Stimulated activated naive CD4-positive, alpha-beta T cell treated with Interleukin-2 at 50 U/mL for 16 hours (primary cell): ENCODE results near the gene MKI67.
"Not testable (repeated sequence)": the region's sequence is repeated elsewhere in the genome, so short reads cannot be mapped to it uniquely, and the experiment has no call there.

Experiments
- DNase-seq: peaks from one replicate; lab custom pipeline; 2025; lab: John Stamatoyannopoulos, UW

The MKI67 gene

DNA sequence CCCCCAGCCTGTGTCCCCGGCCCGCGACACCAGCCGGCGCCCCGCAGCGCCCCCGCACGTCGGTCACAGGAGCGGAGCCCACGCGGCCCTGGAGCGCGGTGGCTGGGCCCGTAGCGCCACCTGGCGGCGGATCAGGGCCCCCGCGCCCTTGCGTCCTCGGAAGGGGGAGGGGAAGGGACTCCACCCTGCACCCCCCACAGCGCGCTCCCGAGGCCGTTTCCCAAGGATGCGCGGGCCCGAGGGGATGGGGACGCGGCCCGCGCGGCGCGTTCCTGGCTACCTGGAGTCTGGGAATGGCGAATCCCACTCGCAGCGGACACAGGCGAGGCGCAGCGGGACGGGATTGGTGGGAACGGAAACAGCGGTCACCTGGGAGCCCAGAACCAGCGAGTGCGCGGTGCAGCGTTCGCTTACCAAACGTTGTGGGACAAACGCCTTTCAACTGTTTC, 23.8 kb upstream of the MKI67 start:
- DNase-seq: peak; percentile 71

DNA sequence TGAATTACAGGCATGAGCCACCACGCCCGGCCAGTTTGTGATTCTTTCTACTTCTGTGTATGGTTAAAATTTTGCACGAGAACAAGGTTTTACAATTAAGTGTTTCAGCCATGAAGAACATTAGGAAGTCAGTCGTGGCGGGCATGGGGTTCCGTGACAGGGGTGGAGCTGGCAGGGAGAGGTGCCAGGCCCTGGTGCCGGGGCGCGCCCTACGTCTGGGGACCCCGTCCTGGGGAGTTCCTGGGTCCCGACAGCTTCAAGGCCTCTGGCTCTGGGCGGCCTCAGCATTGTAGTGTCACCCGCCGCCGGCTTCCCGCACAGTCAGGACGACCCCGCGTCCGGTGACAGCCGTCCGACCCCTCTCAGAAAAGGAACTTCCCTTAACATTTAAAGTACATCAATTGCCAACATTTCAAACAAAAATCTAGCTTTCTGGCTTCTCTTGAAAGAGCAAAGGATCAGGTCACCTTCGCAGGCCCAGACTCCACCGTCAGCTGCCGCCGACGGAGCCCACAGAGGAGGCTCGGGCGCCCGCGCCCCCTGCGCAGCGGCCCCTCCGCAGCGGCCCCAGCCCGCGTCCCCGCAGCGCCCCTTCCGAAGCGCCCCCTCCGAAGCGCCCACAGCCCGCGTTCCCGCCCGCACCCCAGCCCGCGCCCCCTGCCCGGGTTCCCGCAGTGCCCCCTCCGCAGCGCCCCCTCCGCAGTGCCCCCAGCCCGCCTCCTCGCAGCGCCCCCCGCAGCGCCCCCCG, 23.2 kb upstream of the MKI67 start:
- DNase-seq: no peak

DNA sequence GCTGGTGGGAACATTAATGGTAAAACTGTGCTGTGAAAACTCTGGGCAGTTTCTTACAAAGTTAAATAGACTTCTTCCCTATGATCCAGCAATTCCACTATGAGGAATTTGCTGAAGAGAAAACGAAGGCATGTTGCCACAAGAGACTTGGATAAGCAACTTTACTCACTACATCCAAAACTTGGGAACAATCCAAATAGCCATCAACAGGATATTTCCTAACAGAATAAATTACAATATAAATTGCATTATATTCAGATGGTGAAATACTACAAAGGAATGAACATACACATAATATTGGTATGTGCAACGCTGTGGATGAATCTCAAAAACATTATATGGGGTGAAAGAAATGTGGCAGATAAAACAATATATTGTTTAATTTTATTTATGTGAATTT, 21.4 kb upstream of the MKI67 start:
- no peak for DNase-seq

DNA sequence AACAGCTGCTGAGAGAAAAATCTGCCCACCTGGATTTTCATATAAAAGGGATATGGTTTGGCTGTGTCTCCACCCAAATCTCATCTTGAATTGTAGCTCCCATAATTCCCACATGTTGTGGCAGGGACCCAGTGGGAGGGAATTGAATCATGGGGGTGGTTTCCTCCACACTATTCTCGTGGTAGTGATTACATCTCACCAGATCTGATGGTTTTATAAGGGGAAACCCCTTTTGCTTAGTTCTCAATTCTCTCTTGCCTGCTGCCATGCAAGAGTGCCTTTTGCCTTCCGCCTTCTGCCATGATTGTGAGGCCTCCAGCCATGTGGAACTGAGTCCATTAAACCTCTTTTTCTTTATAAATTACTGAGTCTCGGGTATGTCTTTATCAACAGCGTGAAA, 20.8 kb upstream of the MKI67 start:
- DNase-seq: no peak

DNA sequence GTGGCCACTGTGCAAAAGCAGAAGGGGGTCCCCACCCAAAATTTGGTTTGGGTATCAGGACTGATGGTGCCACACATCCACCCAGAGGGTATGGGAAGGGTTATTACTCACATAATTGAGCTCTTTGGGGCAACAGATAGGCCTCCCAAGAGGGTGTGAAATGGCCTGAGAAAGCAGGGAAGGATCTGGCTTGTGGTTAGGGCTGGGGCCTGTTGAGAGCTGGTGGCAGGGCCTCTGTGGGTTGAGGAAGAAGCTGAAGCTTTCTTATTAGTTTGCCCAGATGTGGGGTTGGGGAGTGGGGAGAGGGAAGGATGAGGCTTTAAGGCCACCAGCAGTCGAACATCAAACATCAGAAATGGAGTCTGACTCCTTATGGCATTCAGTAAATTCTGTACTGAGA, 18.3 kb upstream of the MKI67 start:
- no peak for DNase-seq

DNA sequence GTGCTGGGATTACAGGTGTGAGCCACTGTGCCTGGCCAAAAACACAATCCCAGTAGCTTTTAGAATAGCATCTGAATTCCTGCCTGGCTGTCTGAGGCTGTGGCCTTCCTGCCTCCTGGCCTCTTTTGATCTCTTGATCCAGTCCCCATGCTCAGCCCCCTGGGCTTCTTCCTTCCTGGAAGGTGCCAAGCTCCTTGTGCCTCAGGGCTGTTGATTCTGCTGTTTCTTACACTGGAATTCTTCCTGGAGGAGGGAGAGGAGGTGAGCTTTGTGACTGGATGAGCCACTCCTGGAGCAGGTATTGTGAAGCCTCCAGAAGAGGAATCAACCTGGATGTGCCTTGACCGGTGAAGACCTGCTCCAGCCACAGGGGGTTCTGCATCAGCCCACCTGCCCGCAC, 17.3 kb upstream of the MKI67 start:
- DNase-seq: no peak

DNA sequence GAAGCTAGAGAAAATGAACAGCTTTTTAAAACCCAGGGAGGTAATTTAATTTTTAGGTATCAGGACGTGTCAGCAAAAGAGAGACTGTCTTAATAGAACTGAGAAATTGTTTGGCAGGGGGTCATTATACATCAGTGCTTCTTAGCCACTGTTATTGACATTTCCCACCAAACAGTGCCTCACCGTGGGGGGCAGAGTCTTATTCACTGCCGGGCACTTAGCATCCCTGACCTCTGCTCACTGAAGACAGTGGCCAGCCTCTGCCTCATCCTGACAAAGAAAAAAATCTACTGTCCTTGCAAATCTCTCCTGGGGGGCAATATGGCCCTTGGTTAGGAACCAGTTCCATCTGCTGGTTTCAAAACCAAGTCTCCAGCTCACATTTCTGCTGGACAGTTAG, 14.2 kb upstream of the MKI67 start:
- DNase-seq: no peak

DNA sequence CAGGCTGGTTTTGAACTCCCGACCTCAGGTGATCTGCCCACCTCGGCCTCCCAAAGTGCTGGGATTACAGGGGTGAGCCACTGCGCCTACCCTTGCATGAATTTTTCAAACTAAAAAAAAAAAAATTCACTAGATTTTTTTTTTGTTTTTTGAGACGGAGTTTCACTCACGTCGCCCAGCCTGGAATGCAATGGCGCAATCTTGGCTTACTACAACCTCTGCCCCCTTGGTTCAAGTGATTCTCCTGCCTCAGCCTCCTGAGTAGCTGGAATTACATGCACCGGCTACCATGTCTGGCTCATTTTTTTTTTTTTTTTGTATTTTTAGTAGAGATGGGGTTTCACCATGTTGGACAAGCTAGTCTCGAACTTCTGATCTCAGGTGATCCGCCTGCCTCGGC, 12.2 kb upstream of the MKI67 start:
- not testable (repeated sequence) for DNase-seq

DNA sequence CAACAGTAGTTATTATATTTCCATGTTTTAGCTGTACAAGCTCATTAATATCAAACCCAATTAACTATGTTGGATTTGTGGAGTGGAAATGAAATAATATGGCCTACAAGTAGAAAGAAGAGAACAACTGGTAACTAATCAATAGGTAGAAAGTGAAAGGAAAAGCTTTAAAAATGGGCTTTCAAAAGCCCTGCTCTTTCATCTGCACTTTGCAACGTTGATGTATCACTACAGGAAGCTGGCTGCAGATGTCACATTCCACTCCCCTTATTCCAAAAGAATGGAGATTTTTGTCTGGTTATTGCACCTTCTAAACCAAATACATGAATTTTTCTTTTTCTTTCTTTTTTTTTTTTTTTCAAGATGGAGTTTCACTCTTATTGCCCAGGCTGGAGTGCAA, 11.7 kb upstream of the MKI67 start:
- no peak for DNase-seq

DNA sequence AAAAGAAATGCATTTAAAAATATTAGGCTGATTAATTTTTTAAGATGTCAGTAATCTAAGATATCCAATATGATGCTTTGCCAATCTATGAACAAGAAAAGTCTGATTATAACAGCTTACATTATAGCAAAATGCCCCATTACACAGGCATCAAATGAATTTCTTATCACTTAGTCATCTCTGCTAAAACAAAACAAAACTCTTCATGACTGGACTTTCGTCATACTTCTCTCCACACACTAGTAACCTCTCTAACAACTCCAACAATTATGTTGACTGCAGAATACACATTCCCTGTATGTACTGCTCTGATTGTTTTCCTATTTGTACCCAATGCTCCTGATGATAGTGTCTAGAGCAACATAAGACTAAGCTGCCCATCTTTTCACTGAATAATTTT, 3.8 kb upstream of the MKI67 start:
- DNase-seq: no peak

DNA sequence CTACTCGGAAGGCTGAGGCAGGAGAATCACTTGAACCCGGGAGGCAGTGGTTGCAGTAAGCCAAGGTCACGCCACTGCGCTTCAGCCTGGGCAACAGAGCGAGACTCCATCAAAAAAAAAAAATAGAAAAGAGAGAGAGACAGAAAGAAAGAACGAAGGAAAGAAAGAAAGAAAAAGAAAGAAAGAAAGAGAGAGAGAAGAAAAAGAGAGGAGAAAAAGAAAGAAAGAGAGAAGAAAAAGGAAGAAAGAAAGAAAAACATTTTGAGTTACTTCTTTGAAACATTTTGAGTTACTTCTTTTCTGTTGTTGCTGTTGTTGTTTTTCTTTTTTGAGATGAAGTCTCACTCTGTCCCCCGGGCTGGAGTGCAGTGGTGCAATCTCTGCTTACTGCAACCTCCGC, 2.4 kb upstream of the MKI67 start:
- no peak for DNase-seq

DNA sequence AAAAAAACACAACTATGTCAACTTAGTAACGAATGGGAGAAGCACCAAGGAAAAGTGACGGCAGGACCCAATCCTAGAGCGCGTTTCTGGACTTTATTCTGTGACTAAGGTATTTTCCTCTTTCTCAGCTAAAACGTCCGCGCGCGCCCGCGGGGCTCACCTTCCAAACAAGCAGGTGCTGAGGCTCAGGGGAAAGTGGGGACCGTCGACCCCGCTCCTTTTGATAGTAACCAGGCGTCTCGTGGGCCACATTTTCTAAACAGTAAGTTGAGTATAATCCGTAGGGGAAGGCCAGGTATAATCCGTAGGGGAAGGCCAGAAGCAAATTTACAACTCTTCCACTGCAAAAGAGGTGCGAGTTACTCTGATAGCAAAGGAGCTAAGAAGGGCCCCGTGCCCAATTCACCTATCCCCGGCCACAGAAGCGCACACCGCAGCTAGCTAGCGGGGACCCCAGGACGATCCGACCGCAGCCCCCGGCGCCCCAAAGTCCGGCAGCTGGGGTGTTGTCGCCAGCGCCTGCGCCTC, 743 bp downstream of the MKI67 start:
- DNase-seq: no peak

DNA sequence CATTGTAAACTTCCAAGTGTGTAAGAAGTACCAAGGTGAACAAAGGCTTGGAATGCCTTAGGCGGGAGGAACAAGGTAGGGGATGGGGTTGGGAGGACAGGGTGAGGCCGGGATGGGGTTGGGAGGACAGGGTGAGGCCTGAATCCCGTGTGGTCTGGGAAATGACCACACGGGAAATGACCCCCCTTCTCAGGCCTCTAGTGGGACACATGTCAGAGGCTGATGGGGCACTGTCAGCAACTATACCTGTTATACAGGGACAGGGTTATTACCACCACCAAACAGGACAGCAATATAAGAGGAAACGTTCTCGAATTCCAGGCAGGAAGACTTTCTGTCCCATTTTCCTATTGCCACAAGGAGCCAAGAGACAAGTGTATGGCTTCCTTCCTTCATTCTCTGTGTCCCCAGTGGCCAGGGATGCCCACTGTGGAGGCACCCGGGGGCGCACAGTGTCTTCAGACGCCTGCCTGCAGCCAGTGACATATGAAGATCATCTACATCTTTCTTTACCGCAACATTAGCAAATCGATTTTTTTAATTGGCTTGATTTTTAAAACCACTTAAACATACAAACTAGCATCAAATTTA, 1.3 kb downstream of the MKI67 start:
- no peak for DNase-seq

DNA sequence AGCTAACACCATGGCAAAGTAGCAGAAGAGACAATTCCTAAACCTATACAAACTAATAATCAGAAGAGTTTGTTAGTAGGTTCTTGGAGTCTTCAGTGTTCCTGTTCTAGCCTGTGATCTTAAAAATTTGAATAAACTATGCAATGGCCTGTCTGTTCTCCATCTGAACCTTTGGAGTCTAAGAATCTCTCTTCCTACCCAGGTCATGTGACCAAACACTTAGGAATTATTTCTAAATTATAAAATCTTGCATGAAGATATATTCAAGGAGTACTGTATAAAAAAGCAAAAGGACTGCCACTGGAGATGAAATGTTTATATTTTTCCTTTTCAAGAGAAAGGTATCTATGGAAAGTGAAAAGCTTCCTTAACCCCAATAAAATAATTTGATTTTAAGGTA, 2.4 kb downstream of the MKI67 start:
- no peak for DNase-seq

DNA sequence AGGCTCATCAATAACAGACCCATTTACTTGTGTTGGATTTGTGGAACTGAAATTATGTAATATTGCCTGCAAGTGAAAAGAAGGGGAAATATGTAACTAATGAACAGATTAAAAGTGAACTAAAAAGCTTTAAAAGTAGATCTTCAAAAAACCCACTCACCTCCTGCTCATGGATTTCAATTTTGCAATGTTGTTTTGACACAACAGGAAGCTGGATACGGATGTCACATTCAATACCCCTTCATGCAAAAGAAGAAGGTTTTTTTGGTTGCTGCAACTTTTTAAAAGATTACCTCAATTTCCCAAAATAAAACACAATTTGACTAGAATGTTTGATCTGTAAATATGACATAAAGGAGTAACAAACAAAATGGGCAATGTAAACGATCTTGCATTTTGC, 3.3 kb downstream of the MKI67 start:
- no peak for DNase-seq

DNA sequence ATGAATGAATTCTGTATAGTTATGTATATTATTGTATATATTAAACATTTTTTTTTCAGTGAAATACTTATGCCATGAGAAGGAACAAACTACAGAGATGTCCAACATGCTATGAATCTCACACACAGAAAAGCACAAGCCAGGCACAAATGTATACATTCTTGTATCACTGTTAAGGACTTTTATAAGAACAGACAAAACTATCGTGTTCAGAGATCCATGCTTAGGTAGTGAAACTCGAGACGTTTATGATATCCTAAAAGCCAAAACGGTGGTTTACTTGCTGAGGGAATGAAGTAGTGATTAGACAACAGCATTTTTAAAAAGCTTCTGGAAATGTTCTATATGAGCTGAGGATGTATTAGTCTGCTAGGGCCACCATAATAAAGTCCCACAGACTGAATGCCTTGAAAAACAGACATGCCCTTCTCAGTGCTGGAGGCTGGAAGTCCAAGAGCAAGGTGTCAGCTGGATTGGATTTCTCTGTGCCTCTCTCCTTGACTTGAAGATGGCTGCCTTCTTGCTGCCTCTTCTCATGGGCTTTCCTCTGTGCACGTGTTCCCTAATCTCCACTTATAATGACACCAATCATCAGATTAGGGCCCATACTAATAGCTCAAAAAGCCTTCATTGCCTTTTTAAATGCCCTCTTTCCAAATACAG, 4.3 kb downstream of the MKI67 start:
- no peak for DNase-seq

DNA sequence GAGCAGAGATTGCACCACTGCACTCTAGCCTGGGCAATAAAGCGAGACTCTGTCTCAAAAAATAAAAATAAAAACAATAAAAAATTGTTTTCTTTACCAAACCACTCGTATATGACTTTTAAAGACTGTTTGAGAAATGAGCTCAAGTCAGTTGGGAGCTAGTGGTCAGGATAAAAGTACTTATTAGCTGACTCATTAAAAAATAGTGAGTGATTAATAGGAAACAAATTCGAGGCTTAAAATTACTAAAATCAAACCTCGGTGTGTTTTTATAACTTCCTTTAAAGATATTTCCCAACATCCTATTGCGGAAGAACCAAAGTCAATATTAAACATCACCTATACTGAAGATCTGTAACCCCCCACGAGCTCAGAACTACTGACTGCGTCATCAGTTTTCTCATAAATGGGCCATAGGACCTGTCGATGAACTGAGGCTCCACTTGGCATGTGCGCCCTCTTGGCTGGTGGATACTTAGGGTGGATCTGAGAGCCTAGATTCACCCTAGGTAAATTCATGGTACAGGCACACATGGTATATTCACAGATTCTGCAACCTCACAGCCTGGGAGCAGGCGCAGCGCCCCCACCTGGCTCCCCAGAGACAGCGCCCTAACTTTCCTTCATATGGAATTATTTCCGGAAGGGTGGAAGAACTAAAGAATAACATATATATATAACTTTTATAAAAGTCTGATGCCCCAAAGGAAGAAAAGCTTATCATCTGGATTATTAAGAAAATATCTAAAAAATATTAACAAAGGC, 9.2 kb downstream of the MKI67 start:
- DNase-seq: no peak

DNA sequence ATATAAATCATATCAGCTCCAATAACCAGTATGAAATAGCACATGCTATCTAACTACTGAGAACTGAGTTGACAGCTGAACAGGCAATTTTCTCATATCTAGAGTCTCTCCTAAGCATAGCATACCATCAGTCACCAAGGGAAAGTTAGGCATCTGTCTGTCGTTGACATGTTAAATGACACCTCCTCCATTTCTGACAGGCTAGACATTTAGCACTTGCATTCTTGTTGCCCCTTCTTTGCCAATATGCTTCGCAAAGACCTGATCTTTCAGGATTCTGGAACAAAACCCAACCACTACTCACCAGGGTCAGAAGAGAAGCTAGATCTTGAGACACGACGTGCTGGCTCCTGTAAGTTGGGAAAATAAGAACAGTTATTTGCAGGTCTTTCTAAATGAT, 10.0 kb downstream of the MKI67 start:
- no peak for DNase-seq

DNA sequence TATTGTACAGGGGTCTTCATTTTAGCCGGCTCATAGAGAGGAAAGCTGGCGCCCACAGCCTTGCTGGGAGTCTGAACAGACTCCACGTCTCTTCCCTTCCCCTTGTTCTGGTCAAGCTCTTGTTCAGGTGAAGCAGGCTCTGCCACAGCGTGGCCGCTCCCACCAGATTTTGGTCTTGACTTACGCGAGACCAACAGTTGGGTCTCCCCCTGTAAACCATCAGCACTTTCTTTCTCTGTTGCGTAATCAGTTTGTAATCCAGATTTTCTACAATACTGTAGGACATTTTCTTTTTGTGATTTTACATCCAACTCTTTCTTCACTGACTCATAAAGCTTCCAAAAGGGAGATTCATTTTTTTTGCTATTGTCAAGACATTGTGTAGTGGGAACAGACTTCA, 10.9 kb downstream of the MKI67 start:
- DNase-seq: no peak

DNA sequence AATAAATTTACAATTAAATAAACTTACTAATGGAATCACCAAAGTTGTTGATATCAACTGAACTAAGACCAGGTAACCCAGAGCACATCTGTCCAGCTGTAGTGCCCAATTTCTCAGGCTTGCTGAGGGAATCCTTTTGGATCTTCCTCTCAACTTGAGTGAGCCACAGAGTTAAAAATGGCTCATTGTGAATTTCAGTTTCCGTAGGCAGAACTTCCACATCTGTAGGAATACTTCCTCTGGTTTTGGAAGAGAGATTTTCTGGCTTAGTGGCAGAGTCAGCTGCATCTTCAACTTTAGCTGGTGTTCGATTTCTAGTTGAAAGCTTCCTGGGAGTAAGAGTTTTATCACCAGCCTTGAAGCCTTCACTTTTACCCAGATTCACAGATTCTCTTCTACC, 11.3 kb downstream of the MKI67 start:
- no peak for DNase-seq

DNA sequence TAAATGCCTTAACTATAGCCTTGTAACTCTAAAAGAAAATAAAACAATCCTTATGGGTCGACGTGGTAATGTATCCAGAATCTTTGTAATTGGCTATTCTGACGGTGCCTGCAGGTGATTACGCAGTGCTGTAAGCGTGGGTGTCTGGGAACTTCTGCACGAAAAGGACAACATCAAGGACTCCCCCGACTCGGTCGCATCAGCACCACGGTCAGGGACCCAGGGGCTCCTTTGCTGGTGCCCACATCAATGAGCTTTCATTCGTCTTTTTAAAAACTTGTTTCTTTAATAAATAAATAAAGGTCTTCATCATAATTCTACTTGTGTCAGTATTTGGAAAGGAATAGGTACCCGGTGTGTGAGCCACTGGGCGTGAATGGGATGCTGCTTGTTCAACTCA, 13.2 kb downstream of the MKI67 start:
- no peak for DNase-seq

DNA sequence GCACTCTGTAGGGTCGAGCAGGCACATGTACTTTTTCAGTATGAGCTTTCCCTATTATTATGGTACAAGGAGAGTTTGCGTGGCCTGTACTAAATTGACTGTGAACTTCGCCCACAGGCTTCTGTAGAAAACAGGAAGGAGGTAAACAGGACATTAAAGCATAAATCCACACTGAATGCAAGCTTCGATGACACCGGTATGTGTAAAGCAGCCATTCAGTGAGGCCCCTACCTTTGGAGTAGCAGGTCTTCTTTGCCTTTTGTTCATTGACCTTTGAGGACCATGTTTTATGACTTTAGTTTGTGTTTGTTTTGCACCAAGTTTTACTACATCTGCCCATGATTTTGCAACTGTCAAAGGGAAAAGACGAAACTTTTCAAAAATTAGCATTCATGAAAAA, 14.5 kb downstream of the MKI67 start:
- DNase-seq: no peak

DNA sequence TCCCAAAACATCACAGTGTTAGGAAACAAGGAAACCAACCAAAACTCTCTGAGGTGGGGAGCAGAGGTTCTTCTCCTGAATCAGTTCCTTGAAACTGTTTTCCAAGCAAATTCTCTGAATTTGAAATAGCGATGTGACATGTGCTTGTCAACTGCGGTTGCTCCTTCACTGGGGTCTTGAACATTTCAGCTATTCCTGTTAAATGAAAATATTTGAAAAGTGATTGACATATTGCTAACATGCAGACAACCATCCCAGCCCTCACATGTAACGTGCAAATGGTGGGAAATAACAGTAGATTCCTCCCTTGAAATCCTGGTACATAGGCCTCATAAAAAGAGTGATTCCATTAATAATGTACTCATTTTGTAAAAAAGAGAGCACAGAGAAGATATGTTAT, 15.9 kb downstream of the MKI67 start:
- no peak for DNase-seq
